GM23338 (cell line): ENCODE measurements around the gene TREM1. TPM values are rescaled to one million over a fixed set of nuclear protein-coding genes. Genes with fewer than 3 reads are reported as not detected.

Experiments
- ATAC-seq: fragments of 200-7000 bp; cut with Tn5 transposase; 3 replicates; pipeline ENCODE4 v1.9.1; 2020
- DNase-seq: peaks from one replicate; pipeline ENCODE4 v3.0.0-alpha.2; 2015; ENCODE audit warnings: low spot score
- H2AFZ ChIP-seq: fragments of 200-600 bp; sonication (generic); 2 replicates; pipeline ENCODE4 v1.8.0; 2016; ENCODE audit warnings: antibody characterized with exemption, mild to moderate bottlenecking, moderate library complexity
- H3F3A ChIP-seq: fragments of 200-600 bp; sonication (generic); replicated peaks from 2 replicates; pipeline ENCODE4 v1.8.0; 2017; ENCODE audit warnings: antibody characterized with exemption, mixed run types, low read depth
- H3K27ac ChIP-seq: fragments of 200-600 bp; sonication (generic); 2 replicates; pipeline ENCODE4 v1.6.1; 2016; ENCODE audit warnings: low read depth
- H3K27me3 ChIP-seq: fragments of 200-600 bp; sonication (generic); 2 replicates; pipeline ENCODE4 v1.8.0; 2016; ENCODE audit warnings: mild to moderate bottlenecking, mixed run types, moderate library complexity; ENCODE audit not compliant: insufficient read depth
- H3K36me3 ChIP-seq: fragments of 200-600 bp; sonication (generic); 2 replicates; pipeline ENCODE4 v1.8.0; 2016; ENCODE audit warnings: mild to moderate bottlenecking; ENCODE audit not compliant: insufficient read depth
- H3K4me1 ChIP-seq: fragments of 200-600 bp; sonication (generic); 2 replicates; pipeline ENCODE4 v1.8.0; 2016; ENCODE audit warnings: mild to moderate bottlenecking, moderate library complexity; ENCODE audit not compliant: insufficient read depth
- H3K4me2 ChIP-seq: fragments of 200-600 bp; sonication (generic); 2 replicates; pipeline ENCODE4 v1.7.1; 2017; ENCODE audit warnings: mixed run types
- H3K4me3 ChIP-seq: fragments of 200-600 bp; sonication (generic); 2 replicates; pipeline ENCODE4 v1.6.1; 2016; ENCODE audit warnings: mixed run types
- H3K79me2 ChIP-seq: fragments of 200-600 bp; sonication (generic); replicated peaks from 2 replicates; pipeline ENCODE4 v1.8.0; 2017; ENCODE audit warnings: mild to moderate bottlenecking; ENCODE audit not compliant: insufficient read depth
- H3K9me2 ChIP-seq: fragments of 200-600 bp; sonication (generic); 2 replicates; pipeline ENCODE4 v1.8.0; 2017; ENCODE audit not compliant: insufficient read depth
- H4K20me1 ChIP-seq: fragments of 200-600 bp; sonication (generic); replicated peaks from 2 replicates; pipeline ENCODE4 v1.8.0; 2017; ENCODE audit warnings: mild to moderate bottlenecking; ENCODE audit not compliant: insufficient read depth
- H3K27ac Mint-ChIP-seq: 2 replicates; pipeline ENCODE4 v1.8.0; 2020; ENCODE audit warnings: inconsistent platforms, mild to moderate bottlenecking, moderate library complexity, mixed read lengths
- H3K27me3 Mint-ChIP-seq: 3 replicates; pipeline ENCODE4 v1.8.0; 2022; ENCODE audit warnings: low read depth, mild to moderate bottlenecking, moderate library complexity, mixed read lengths, inconsistent platforms; ENCODE audit not compliant: insufficient read depth, poor library complexity
- H3K36me3 Mint-ChIP-seq: 3 replicates; pipeline ENCODE4 v1.8.0; 2021; ENCODE audit warnings: low read depth, mild to moderate bottlenecking, inconsistent platforms, moderate library complexity, mixed read lengths
- H3K4me1 Mint-ChIP-seq: 3 replicates; pipeline ENCODE4 v1.8.0; 2020; ENCODE audit warnings: mild to moderate bottlenecking, inconsistent platforms, mixed read lengths
- H3K4me3 Mint-ChIP-seq: 3 replicates; pipeline ENCODE4 v1.8.0; 2021; ENCODE audit warnings: moderate library complexity, mild to moderate bottlenecking, inconsistent platforms, mixed read lengths
- H3K9me3 Mint-ChIP-seq: 3 replicates; pipeline ENCODE4 v1.8.0; 2020; ENCODE audit warnings: moderate library complexity, mild to moderate bottlenecking, inconsistent platforms, mixed read lengths
- EZH2 ChIP-seq: fragments of 200-600 bp; sonication (generic); IDR thresholded peaks from one replicate; pipeline ENCODE4 v1.8.0; 2017; ENCODE audit warnings: antibody characterized with exemption, mild to moderate bottlenecking, low read depth; ENCODE audit not compliant: unreplicated experiment
- EZH2phosphoT487 ChIP-seq: fragments of 200-600 bp; sonication (generic); IDR thresholded peaks from one replicate; pipeline ENCODE4 v1.8.1; 2018; ENCODE audit warnings: antibody characterized with exemption; ENCODE audit not compliant: unreplicated experiment
- JUNB ChIP-seq: IDR thresholded peaks from one replicate; pipeline ENCODE4 v1.6.1; 2016; ENCODE audit warnings: antibody characterized with exemption; ENCODE audit not compliant: unreplicated experiment
- NANOG ChIP-seq: IDR thresholded peaks from 2 replicates; pipeline ENCODE4 v1.6.1; 2016; ENCODE audit warnings: antibody characterized with exemption, borderline replicate concordance
- POLR2AphosphoS5 ChIP-seq: IDR thresholded peaks from 2 replicates; pipeline ENCODE4 v1.6.1; 2016; ENCODE audit warnings: antibody characterized with exemption, low read depth
- STAT1 ChIP-seq: IDR thresholded peaks from one replicate; pipeline ENCODE4 v1.6.1; 2016; ENCODE audit warnings: antibody characterized with exemption; ENCODE audit not compliant: unreplicated experiment
- ZNF114 ChIP-seq: fragments of 250-450 bp; sonication (Bioruptor Pico); IDR thresholded peaks from 2 replicates; pipeline ENCODE4 v1.5.0; 2020; ENCODE audit warnings: mild to moderate bottlenecking, moderate library complexity
- polyA plus RNA-seq: library from polyadenylated mRNA; unstranded; fragments of >200 nt; fragmentation: Nextera tagmentation; extraction: Ambion mirVana; gene quantifications from 2 replicates; pipeline ENCODE4 v1.2.1, GENCODE V29; 2016
- total RNA-seq: library from RNA; depleted of rRNA; stranded (reverse); fragments of >200 nt; shearing (Covaris generic); gene quantifications from 2 replicates; pipeline ENCODE4 v1.2.3, GENCODE V29; 2014
- TF ChIP-seq, protein P1 (sequence below): fragments of 250-450 bp; sonication (Bioruptor Pico); IDR thresholded peaks from 2 replicates; pipeline ENCODE4 v1.5.0; 2020; ENCODE audit warnings: mild to moderate bottlenecking, moderate library complexity
- TF ChIP-seq, protein P2 (sequence below): IDR thresholded peaks from 2 replicates; pipeline ENCODE4 v1.6.1; 2016; ENCODE audit warnings: antibody characterized with exemption
- TF ChIP-seq, protein P3 (sequence below), 2 experiments: fragments of 200-600 bp in 1 of 2; sonication (generic) in 1 of 2; conservative IDR thresholded peaks; 2 replicates each; pipeline versions ENCODE4 v1.5.1 to v1.6.1; 2016 to 2017; ENCODE audit warnings: antibody characterized with exemption in 2 of 2, low read depth in 2 of 2, mild to moderate bottlenecking in 2 of 2, moderate library complexity in 1 of 2

TREM1 gene
- total and polyA plus RNA-seq, 2 experiments from 2014 or later, result not detected

DNA sequence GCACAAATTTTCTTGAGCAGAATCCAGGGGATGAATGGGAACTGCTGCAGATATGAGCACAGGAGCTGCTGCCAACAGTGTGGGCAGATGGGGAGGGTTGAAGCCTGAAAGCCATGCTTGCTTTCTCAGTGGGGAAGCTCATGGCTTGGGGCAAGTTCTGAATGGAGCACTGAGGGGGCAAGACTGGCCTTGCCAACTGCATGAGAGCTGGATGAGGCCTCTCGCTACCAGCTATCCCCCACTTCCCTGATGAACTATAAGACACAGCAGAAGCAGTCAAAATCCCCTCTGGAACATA is 28.3 kb downstream of the TREM1 start:
- Mint-ChIP-seq H3K27me3 (peaks cover 8% of the 10 kb centered on the region), H3K4me3 (no peak overlapping the region), H3K36me3 (peaks cover 2% of the 10 kb centered on the region; the same call in 2 of the 3 replicates), H3K9me3 (peaks cover 22% of the 10 kb centered on the region), H3K27ac (no peak overlapping the region), H3K4me1 (no peaks in the 10 kb centered on the region)
- H4K20me1 ChIP-seq, result no peaks in the 10 kb centered on the region
- ATAC-seq, result no peak
- H3K36me3 ChIP-seq, result no peaks in the 10 kb centered on the region
- DNase-seq, result no peak
- H3K27ac ChIP-seq, result no peak overlapping the region
- no peaks in the 10 kb centered on the region for H3K27me3 ChIP-seq
- H3K4me3 ChIP-seq, result no peak overlapping the region
- no peak overlapping the region for H2AFZ ChIP-seq
- peaks cover 5% of the 10 kb centered on the region for H3K9me2 ChIP-seq
- H3K4me2 ChIP-seq, result no peak overlapping the region
- H3K4me1 ChIP-seq, result no peaks in the 10 kb centered on the region
- no peaks in the 10 kb centered on the region for H3K79me2 ChIP-seq
- TF ChIP-seq ZNF114 (CRISPR knock-in tag), result no peak
- no peak for TF ChIP-seq POLR2AphosphoS5
- TF ChIP-seq, protein P1, sequence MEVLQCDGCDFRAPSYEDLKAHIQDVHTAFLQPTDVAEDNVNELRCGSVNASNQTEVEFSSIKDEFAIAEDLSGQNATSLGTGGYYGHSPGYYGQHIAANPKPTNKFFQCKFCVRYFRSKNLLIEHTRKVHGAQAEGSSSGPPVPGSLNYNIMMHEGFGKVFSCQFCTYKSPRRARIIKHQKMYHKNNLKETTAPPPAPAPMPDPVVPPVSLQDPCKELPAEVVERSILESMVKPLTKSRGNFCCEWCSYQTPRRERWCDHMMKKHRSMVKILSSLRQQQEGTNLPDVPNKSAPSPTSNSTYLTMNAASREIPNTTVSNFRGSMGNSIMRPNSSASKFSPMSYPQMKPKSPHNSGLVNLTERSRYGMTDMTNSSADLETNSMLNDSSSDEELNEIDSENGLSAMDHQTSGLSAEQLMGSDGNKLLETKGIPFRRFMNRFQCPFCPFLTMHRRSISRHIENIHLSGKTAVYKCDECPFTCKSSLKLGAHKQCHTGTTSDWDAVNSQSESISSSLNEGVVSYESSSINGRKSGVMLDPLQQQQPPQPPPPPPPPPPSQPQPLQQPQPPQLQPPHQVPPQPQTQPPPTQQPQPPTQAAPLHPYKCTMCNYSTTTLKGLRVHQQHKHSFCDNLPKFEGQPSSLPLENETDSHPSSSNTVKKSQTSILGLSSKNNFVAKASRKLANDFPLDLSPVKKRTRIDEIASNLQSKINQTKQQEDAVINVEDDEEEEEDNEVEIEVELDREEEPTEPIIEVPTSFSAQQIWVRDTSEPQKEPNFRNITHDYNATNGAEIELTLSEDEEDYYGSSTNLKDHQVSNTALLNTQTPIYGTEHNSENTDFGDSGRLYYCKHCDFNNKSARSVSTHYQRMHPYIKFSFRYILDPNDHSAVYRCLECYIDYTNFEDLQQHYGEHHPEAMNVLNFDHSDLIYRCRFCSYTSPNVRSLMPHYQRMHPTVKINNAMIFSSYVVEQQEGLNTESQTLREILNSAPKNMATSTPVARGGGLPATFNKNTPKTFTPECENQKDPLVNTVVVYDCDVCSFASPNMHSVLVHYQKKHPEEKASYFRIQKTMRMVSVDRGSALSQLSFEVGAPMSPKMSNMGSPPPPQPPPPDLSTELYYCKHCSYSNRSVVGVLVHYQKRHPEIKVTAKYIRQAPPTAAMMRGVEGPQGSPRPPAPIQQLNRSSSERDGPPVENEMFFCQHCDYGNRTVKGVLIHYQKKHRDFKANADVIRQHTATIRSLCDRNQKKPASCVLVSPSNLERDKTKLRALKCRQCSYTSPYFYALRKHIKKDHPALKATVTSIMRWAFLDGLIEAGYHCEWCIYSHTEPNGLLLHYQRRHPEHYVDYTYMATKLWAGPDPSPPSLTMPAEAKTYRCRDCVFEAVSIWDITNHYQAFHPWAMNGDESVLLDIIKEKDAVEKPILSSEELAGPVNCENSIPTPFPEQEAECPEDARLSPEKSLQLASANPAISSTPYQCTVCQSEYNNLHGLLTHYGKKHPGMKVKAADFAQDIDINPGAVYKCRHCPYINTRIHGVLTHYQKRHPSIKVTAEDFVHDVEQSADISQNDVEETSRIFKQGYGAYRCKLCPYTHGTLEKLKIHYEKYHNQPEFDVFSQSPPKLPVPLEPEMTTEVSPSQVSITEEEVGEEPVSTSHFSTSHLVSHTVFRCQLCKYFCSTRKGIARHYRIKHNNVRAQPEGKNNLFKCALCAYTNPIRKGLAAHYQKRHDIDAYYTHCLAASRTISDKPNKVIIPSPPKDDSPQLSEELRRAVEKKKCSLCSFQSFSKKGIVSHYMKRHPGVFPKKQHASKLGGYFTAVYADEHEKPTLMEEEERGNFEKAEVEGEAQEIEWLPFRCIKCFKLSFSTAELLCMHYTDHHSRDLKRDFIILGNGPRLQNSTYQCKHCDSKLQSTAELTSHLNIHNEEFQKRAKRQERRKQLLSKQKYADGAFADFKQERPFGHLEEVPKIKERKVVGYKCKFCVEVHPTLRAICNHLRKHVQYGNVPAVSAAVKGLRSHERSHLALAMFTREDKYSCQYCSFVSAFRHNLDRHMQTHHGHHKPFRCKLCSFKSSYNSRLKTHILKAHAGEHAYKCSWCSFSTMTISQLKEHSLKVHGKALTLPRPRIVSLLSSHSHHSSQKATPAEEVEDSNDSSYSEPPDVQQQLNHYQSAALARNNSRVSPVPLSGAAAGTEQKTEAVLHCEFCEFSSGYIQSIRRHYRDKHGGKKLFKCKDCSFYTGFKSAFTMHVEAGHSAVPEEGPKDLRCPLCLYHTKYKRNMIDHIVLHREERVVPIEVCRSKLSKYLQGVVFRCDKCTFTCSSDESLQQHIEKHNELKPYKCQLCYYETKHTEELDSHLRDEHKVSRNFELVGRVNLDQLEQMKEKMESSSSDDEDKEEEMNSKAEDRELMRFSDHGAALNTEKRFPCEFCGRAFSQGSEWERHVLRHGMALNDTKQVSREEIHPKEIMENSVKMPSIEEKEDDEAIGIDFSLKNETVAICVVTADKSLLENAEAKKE (CRISPR knock-in tag), result no peak
- no peaks in the 10 kb centered on the region for H3F3A ChIP-seq

DNA sequence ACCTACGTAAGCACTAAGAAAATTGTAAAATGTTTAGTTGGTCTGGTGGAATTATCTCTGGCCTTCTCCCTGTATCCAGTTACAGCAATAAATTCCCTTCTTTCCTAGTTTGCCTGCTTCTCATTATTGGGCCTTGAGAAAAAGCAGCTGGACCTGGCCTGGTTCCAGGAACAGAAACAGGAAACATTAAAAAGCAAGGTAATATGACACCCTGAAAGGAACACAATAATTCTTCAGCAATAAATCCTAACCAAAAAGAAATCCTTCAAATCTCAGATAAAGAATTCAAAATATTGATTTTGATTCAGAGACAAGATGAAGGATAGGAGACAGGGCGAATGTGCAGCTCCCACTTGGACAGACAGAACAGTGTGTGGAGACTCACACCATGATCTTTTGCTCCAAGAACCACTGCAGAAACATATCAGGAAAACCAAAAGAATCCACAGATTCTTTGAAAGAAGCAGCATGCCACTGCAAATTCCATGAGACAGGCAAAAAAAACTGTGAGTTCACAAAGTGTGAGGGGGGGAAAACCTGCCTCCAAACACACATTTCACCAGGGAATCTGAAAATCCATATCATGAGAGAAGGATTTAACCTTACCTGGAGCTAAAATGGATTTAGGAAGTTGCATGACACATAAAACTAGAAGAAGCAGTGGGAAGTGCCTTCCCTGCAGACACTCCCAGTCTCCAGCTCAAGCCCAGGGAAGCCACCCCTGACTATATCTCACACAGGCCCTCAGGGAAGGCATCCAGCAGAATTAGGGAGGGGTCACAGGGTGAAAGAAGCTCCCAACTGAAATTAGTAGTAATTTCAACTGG is 28.9 kb downstream of the TREM1 start:
- H3K4me1 Mint-ChIP-seq, result no peaks in the 10 kb centered on the region
- H3K9me2 ChIP-seq, result peaks cover 5% of the 10 kb centered on the region
- no peaks in the 10 kb centered on the region for H3K4me1 ChIP-seq
- H4K20me1 ChIP-seq, result no peaks in the 10 kb centered on the region
- H3K27ac Mint-ChIP-seq, result no peak overlapping the region
- H3K27me3 ChIP-seq, result no peaks in the 10 kb centered on the region
- no peak overlapping the region for H3K4me3 ChIP-seq
- no peak overlapping the region for H3K4me2 ChIP-seq
- H3F3A ChIP-seq, result no peaks in the 10 kb centered on the region
- H3K79me2 ChIP-seq, result no peaks in the 10 kb centered on the region
- no peaks in the 10 kb centered on the region for H3K36me3 ChIP-seq
- no peak for ATAC-seq
- H3K9me3 Mint-ChIP-seq, result peaks cover 20% of the 10 kb centered on the region
- H3K4me3 Mint-ChIP-seq, result no peak overlapping the region
- no peaks in the 10 kb centered on the region for H3K36me3 Mint-ChIP-seq
- H3K27me3 Mint-ChIP-seq, result peaks cover 8% of the 10 kb centered on the region
- H3K27ac ChIP-seq, result no peak overlapping the region
- DNase-seq, result no peak
- H2AFZ ChIP-seq, result no peak overlapping the region
- TF ChIP-seq, protein P2, sequence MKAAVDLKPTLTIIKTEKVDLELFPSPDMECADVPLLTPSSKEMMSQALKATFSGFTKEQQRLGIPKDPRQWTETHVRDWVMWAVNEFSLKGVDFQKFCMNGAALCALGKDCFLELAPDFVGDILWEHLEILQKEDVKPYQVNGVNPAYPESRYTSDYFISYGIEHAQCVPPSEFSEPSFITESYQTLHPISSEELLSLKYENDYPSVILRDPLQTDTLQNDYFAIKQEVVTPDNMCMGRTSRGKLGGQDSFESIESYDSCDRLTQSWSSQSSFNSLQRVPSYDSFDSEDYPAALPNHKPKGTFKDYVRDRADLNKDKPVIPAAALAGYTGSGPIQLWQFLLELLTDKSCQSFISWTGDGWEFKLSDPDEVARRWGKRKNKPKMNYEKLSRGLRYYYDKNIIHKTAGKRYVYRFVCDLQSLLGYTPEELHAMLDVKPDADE, result no peak
- TF ChIP-seq STAT1, result no peak
- TF ChIP-seq, protein P3, sequence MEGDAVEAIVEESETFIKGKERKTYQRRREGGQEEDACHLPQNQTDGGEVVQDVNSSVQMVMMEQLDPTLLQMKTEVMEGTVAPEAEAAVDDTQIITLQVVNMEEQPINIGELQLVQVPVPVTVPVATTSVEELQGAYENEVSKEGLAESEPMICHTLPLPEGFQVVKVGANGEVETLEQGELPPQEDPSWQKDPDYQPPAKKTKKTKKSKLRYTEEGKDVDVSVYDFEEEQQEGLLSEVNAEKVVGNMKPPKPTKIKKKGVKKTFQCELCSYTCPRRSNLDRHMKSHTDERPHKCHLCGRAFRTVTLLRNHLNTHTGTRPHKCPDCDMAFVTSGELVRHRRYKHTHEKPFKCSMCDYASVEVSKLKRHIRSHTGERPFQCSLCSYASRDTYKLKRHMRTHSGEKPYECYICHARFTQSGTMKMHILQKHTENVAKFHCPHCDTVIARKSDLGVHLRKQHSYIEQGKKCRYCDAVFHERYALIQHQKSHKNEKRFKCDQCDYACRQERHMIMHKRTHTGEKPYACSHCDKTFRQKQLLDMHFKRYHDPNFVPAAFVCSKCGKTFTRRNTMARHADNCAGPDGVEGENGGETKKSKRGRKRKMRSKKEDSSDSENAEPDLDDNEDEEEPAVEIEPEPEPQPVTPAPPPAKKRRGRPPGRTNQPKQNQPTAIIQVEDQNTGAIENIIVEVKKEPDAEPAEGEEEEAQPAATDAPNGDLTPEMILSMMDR (conservative IDR thresholded peaks at IDR 0.05; ENCODE audit: low read depth in 2 of 2), result no peak
- TF ChIP-seq ZNF114 (CRISPR knock-in tag), result no peak
- TF ChIP-seq EZH2, result no peak
- TF ChIP-seq EZH2phosphoT487, result no peak
- no peak for TF ChIP-seq JUNB
- no peak for TF ChIP-seq NANOG
